ENCODE results near the gene AMELY.

Gene AMELY, protein sequence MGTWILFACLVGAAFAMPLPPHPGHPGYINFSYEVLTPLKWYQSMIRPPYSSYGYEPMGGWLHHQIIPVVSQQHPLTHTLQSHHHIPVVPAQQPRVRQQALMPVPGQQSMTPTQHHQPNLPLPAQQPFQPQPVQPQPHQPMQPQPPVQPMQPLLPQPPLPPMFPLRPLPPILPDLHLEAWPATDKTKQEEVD

DNA sequence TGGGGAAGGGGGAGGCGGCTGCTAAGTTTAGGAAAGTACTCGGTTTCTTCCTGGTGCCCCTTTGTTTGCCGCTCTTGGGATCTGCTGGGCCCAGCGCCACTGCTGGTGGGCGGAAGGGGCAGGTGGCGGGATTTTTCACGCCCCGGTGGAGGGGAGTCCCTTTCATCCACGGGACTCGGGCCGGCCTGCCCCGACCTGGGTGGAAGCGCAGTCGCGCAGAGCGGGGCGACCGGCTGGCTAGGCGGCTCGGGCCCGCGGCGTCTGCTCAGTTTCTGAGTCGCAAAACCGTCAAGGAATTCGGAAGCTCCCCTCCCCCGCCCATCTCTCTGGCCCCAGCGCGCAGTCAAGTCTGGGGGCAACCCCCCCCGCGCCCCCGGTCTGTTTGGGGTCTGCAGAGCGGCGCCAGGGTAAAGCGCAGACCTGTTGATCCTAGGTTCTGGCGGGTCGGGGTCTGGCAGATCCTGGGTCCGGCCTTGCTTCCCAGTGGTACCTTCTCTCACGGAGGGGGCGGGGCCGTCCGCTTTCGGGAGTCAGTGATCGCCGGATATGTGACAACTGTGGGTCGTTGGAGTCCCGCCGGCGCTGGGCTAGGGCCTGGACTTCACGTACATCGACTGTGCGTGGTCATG lies at the start of gene AMELY:
AMELY (minus strand) TSS at position 500 of the 629 bp plus-strand sequence. CDS start 39,144 bp downstream, outside the sequence.
- TF ChIP-seq, protein P1, sequence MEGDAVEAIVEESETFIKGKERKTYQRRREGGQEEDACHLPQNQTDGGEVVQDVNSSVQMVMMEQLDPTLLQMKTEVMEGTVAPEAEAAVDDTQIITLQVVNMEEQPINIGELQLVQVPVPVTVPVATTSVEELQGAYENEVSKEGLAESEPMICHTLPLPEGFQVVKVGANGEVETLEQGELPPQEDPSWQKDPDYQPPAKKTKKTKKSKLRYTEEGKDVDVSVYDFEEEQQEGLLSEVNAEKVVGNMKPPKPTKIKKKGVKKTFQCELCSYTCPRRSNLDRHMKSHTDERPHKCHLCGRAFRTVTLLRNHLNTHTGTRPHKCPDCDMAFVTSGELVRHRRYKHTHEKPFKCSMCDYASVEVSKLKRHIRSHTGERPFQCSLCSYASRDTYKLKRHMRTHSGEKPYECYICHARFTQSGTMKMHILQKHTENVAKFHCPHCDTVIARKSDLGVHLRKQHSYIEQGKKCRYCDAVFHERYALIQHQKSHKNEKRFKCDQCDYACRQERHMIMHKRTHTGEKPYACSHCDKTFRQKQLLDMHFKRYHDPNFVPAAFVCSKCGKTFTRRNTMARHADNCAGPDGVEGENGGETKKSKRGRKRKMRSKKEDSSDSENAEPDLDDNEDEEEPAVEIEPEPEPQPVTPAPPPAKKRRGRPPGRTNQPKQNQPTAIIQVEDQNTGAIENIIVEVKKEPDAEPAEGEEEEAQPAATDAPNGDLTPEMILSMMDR (conservative IDR thresholded peaks at IDR 0.05; ENCODE audit: low read length), result no peak
- DNase-seq (ENCODE audit: low read depth), result no peak
- no peak within 1 kb of the TSS for H3K4me3 ChIP-seq (ENCODE audit: low read length)

DNA sequence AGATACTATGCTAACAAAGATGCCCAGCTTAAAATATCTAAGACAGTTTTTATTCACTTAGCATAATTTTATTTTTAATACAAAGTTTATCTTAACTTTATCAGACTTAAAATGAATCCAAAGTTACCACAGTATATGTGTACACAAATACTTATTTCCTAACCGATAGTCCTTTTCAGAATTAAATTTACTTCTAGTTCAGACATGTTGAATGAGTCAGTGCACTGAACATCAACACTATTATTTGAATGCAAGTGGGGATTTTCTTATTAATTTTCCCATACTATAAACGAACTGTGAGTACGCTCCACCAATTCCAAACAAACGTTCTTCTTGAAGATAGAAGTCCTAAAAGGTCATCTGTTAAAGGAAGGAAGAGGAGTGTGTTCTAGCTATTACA lies 38.4 kb upstream of the AMELY start:
- no peak overlapping the region for H3K4me3 ChIP-seq (ENCODE audit: low read length)
- TF ChIP-seq, protein P1 (conservative IDR thresholded peaks at IDR 0.05; ENCODE audit: low read length), result no peak
- no peak for DNase-seq (ENCODE audit: low read depth)

DNA sequence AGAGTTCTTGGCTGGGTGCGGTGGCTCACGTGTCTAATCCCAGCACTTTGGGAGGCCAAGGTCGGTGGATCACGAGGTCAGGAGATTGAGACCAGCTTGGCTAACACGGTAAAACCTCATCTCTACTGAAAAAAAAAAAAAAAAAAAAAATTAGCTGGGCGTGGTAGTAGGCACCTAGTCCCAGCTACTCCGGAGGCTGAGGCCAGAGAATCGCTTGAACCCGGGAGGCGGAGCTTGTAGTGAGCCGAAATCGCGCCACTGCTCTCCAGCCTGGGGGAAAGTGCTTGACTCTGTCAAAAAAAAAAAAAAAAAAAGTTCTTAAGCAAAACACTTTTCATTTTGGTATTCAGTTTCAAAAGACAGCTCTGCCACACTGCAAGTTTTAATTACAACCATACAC lies 36.8 kb upstream of the AMELY start:
- TF ChIP-seq, protein P1 (conservative IDR thresholded peaks at IDR 0.05; ENCODE audit: low read length), result no peak
- H3K4me3 ChIP-seq (ENCODE audit: low read length), result no peak overlapping the region
- DNase-seq (ENCODE audit: low read depth), result no peak

DNA sequence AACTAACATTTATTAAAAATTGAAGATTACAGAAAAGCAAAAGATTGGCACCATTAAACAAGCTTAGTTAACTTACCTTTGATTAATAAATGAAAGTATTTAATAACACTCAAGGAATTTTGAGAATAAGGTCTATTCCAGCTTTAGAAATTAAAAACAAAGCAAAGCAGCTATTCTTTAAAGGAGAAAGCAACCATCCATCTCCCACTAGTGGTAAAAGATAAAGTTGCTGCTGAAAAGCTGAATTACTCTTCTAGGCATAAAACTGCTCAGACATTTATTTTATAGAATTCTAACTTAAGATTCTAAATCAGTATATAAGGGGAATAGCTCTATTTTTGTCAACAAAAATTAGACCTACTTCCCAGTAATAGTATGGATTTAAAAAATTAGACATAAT lies 36.1 kb upstream of the AMELY start:
- no peak overlapping the region for H3K4me3 ChIP-seq (ENCODE audit: low read length)
- TF ChIP-seq, protein P1 (conservative IDR thresholded peaks at IDR 0.05; ENCODE audit: low read length), result no peak
- DNase-seq (ENCODE audit: low read depth), result no peak

DNA sequence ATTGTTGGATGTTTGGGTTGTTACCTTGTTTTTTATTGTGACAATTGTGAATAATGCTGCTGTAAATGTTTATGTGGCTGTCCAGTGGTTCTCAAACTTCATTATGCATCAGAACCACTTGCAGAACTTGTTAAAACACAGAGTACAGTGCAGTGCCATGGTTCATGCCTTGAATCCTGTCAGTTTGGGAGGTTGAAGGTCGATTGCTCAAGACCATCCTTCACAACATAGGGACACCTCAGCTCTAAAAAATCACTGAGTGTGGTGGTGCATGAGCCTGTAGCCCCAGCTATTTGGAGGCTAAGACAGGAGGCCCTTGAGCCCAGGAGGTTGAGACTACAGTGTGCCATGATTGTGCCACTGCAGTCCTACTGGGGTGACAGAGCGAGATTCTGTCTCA lies 23.9 kb upstream of the AMELY start:
- no peak for DNase-seq (ENCODE audit: low read depth)
- TF ChIP-seq, protein P1 (conservative IDR thresholded peaks at IDR 0.05; ENCODE audit: low read length), result no peak
- H3K4me3 ChIP-seq (ENCODE audit: low read length), result no peak overlapping the region

DNA sequence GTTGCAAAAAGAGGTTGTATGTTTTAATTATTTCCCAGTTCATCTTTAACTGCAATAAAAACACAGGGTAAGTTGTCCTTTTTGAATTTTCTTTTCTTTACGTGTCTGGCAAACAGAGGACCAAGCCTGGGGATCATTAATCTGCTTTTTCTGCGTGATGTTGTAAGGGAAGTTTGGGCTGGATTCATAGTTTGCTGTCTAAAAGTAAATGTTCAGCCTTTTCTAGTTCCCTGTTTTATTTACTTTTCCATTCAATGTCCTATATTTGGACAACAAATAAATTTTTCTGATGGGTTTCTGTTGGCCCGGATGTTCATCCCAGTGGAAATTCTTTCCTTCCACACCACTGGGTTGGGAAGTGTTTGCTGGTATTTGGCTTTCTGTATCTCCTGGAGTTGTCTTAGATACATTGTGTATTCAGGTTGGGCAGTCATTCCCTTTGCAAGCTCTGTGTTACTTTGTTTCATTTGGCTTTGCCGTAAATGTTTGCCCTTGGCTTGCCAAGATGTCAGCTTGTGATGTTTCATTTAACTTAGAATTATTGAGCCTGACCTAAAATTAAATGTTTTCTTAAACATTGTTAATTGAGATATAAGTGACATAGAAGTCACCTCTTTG lies 20.3 kb upstream of the AMELY start:
- H3K4me3 ChIP-seq (ENCODE audit: low read length), result no peak overlapping the region
- DNase-seq (ENCODE audit: low read depth), result no peak
- TF ChIP-seq, protein P1 (conservative IDR thresholded peaks at IDR 0.05; ENCODE audit: low read length), result no peak

DNA sequence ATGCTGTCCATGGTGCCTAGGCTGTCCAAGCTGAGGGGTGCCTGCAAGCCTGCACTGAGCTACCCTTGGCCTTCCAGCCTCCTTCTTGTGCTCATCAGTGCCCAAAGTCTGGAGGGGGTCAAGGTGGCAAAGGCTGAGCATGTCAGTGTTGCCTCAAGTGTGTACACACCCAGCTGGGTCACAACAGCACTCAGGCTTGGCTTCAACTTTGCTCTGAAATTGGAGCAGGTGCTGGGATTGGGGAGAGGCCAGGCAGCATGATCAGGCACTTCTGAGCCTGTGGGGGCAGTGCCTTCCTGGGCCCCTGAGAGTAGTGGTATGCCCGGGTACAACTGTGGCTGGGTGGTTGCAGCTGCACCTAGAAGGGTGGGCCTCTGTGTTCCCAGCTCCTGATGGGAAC lies 17.7 kb upstream of the AMELY start:
- H3K4me3 ChIP-seq (ENCODE audit: low read length), result no peak overlapping the region
- DNase-seq (ENCODE audit: low read depth), result no peak
- TF ChIP-seq, protein P1 (conservative IDR thresholded peaks at IDR 0.05; ENCODE audit: low read length), result no peak
